NCI-H748 (cell line): ENCODE results near the gene NEDD9.

Experiments
- DNase-seq: peaks from one replicate; lab custom pipeline; 2025; ENCODE audit not compliant: unreplicated experiment; lab: John Stamatoyannopoulos, UW

The NEDD9 gene

GRCh38 chr6:11149551-11149950, 82.9 kb downstream of the NEDD9 start:
- DNase-seq, result no peak

- DNase-seq, result no peak
Observed at GRCh38 chr6:11146117-11146826, 86.2 kb downstream of the NEDD9 start.

GRCh38 chr6:11144393-11144851, 88.0 kb downstream of the NEDD9 start:
- peak; percentile 78 for DNase-seq

GRCh38 chr6:11143394-11144371, 88.8 kb downstream of the NEDD9 start:
- no peak for DNase-seq

GRCh38 chr6:11142296-11143027, 90.0 kb downstream of the NEDD9 start:
- no peak for DNase-seq

- DNase-seq, result no peak
Observed at GRCh38 chr6:11141295-11141694, 91.2 kb downstream of the NEDD9 start.

GRCh38 chr6:11140056-11140455, 92.4 kb downstream of the NEDD9 start:
- no peak for DNase-seq

GRCh38 chr6:11139051-11139960, 93.2 kb downstream of the NEDD9 start:
- DNase-seq, result no peak

GRCh38 chr6:11136809-11137208, 95.7 kb downstream of the NEDD9 start:
- no peak for DNase-seq
